Effector memory CD4-positive, alpha-beta T cell (primary cell): ENCODE results near the gene SPP2.

Experiments used
- DNase-seq, 3 donors: peaks; one replicate each; pipeline ENCODE4 v3.0.0-alpha.2; 2020
- H3K27ac ChIP-seq: 2 replicates; pipeline ENCODE4 v1.7.0; 2013; ENCODE audit warnings: mild to moderate bottlenecking, low read length, moderate library complexity; ENCODE audit not compliant: insufficient read depth, poor library complexity, severe bottlenecking
- H3K27me3 ChIP-seq: replicated peaks from 2 replicates; pipeline ENCODE4 v1.7.0; 2013; ENCODE audit warnings: mild to moderate bottlenecking, low read length; ENCODE audit not compliant: insufficient read depth, control insufficient read depth, poor library complexity, severe bottlenecking
- H3K36me3 ChIP-seq: 2 replicates; pipeline ENCODE4 v1.7.0; 2013; ENCODE audit warnings: mild to moderate bottlenecking, low read length, moderate library complexity; ENCODE audit not compliant: control insufficient read depth, insufficient read depth
- H3K4me1 ChIP-seq: 2 replicates; pipeline ENCODE4 v1.7.0; 2013; ENCODE audit warnings: low read length, mild to moderate bottlenecking; ENCODE audit not compliant: control insufficient read depth, insufficient read depth, poor library complexity, severe bottlenecking
- H3K4me3 ChIP-seq: 2 replicates; pipeline ENCODE4 v1.7.0; 2013; ENCODE audit warnings: low read length, low read depth, mild to moderate bottlenecking; ENCODE audit not compliant: insufficient read depth, poor library complexity, severe bottlenecking
- H3K9me3 ChIP-seq: 2 replicates; pipeline ENCODE4 v1.7.0; 2013; ENCODE audit warnings: mild to moderate bottlenecking, low read length, moderate library complexity; ENCODE audit not compliant: control insufficient read depth

The SPP2 gene

GRCh38 chr2:234061624-234062257 is 11.2 kb downstream of the SPP2 start:
- Histone ChIP-seq H3K27ac (no peak overlapping the region), H3K4me3 (no peak overlapping the region), H3K4me1 (no peaks in the 10 kb centered on the region), H3K9me3 (no peaks in the 10 kb centered on the region), H3K27me3 (no peaks in the 10 kb centered on the region), H3K36me3 (no peaks in the 10 kb centered on the region)
- no peak for DNase-seq

GRCh38 chr2:234066587-234066986 is 16.1 kb downstream of the SPP2 start:
- H3K4me3 ChIP-seq: no peak overlapping the region
- no peaks in the 10 kb centered on the region for H3K4me1 ChIP-seq
- no peak overlapping the region for H3K27ac ChIP-seq
- H3K27me3 ChIP-seq: no peaks in the 10 kb centered on the region
- no peaks in the 10 kb centered on the region for H3K9me3 ChIP-seq
- DNase-seq: no peak
- H3K36me3 ChIP-seq: no peaks in the 10 kb centered on the region

- H3K27me3 ChIP-seq: no peaks in the 10 kb centered on the region
- no peak overlapping the region for H3K27ac ChIP-seq
- H3K4me1 ChIP-seq: no peaks in the 10 kb centered on the region
- H3K4me3 ChIP-seq: no peak overlapping the region
- H3K36me3 ChIP-seq: no peaks in the 10 kb centered on the region
- H3K9me3 ChIP-seq: no peaks in the 10 kb centered on the region
- DNase-seq: no peak
Measured at GRCh38 chr2:234071664-234072063, 21.2 kb downstream of the SPP2 start.

GRCh38 chr2:234072454-234072853 is 22.0 kb downstream of the SPP2 start:
- no peaks in the 10 kb centered on the region for H3K4me1 ChIP-seq
- H3K36me3 ChIP-seq: no peaks in the 10 kb centered on the region
- no peak for DNase-seq
- no peaks in the 10 kb centered on the region for H3K9me3 ChIP-seq
- no peak overlapping the region for H3K27ac ChIP-seq
- no peak overlapping the region for H3K4me3 ChIP-seq
- no peaks in the 10 kb centered on the region for H3K27me3 ChIP-seq

GRCh38 chr2:234074751-234075517 is 24.4 kb downstream of the SPP2 start:
- H3K27ac ChIP-seq: no peak overlapping the region
- H3K4me1 ChIP-seq: no peaks in the 10 kb centered on the region
- H3K36me3 ChIP-seq: no peaks in the 10 kb centered on the region
- no peaks in the 10 kb centered on the region for H3K27me3 ChIP-seq
- DNase-seq: no peak
- H3K9me3 ChIP-seq: no peaks in the 10 kb centered on the region
- no peak overlapping the region for H3K4me3 ChIP-seq

GRCh38 chr2:234075518-234075915 is 25.0 kb downstream of the SPP2 start:
- Histone ChIP-seq H3K4me3 (no peak overlapping the region), H3K27ac (no peak overlapping the region), H3K27me3 (no peaks in the 10 kb centered on the region), H3K36me3 (no peaks in the 10 kb centered on the region), H3K4me1 (no peaks in the 10 kb centered on the region), H3K9me3 (no peaks in the 10 kb centered on the region)
- DNase-seq: no peak

GRCh38 chr2:234075947-234076346 is 25.4 kb downstream of the SPP2 start:
- no peak overlapping the region for H3K27ac ChIP-seq
- no peaks in the 10 kb centered on the region for H3K9me3 ChIP-seq
- DNase-seq: no peak

GRCh38 chr2:234076451-234076850 is 25.9 kb downstream of the SPP2 start:
- H3K27ac ChIP-seq: no peak overlapping the region
- H3K36me3 ChIP-seq: no peaks in the 10 kb centered on the region
- H3K4me3 ChIP-seq: no peak overlapping the region
- no peak for DNase-seq
- H3K27me3 ChIP-seq: no peaks in the 10 kb centered on the region
- no peaks in the 10 kb centered on the region for H3K9me3 ChIP-seq
- H3K4me1 ChIP-seq: no peaks in the 10 kb centered on the region

More at GRCh38 chr2:234075947-234076346, 25.4 kb downstream of the SPP2 start:
- Histone ChIP-seq H3K4me3 (no peak overlapping the region), H3K36me3 (no peaks in the 10 kb centered on the region), H3K27me3 (no peaks in the 10 kb centered on the region), H3K4me1 (no peaks in the 10 kb centered on the region)

- Histone ChIP-seq H3K4me1 (no peaks in the 10 kb centered on the region), H3K36me3 (no peaks in the 10 kb centered on the region), H3K4me3 (no peak overlapping the region), H3K27ac (no peak overlapping the region), H3K9me3 (no peaks in the 10 kb centered on the region), H3K27me3 (no peaks in the 10 kb centered on the region)
- DNase-seq: no peak
Measured at GRCh38 chr2:234078129-234078528, 27.6 kb downstream of the SPP2 start.

- Histone ChIP-seq H3K27ac (no peak overlapping the region), H3K4me3 (no peak overlapping the region), H3K9me3 (no peaks in the 10 kb centered on the region), H3K27me3 (no peaks in the 10 kb centered on the region), H3K4me1 (no peaks in the 10 kb centered on the region), H3K36me3 (no peaks in the 10 kb centered on the region)
- DNase-seq: no peak
Measured at GRCh38 chr2:234081970-234082822, 31.7 kb downstream of the SPP2 start.
